ENCODE results near the gene PKNOX2.

The PKNOX2 gene

GRCh38 chr11:125263268-125263790 is 98.8 kb downstream of the PKNOX2 start:
- no peak for DNase-seq (ENCODE audit: low spot score)

GRCh38 chr11:125264100-125265022 is 99.8 kb downstream of the PKNOX2 start:
- DNase-seq (ENCODE audit: low spot score), result no peak

DNA sequence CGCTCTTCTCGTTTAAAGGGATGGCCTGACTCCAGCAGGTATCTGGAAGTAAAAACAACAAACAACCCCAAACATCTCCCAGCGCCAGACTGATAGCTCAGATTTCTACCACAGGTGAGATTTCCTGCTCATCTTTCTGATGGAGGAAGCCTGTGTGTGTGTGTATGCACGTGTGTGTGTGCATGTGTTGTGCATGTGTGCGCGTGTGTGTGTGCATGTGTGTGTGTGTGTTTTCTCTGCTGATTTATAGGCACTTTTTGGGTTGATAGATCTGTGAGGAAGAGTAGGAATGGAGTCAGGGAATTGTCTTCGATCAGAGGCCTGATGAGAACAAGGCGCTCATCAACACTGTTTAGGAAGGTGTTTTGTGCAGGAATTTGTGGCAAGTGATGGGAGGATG is 103.0 kb downstream of the PKNOX2 start:
- DNase-seq (ENCODE audit: low spot score), result no peak

- no peak for DNase-seq (ENCODE audit: low spot score)
These were observed 104.1 kb downstream of the PKNOX2 start for GRCh38 chr11:125268611-125269010.

GRCh38 chr11:125270106-125270505 is 105.6 kb downstream of the PKNOX2 start:
- DNase-seq (ENCODE audit: low spot score), result no peak

DNA sequence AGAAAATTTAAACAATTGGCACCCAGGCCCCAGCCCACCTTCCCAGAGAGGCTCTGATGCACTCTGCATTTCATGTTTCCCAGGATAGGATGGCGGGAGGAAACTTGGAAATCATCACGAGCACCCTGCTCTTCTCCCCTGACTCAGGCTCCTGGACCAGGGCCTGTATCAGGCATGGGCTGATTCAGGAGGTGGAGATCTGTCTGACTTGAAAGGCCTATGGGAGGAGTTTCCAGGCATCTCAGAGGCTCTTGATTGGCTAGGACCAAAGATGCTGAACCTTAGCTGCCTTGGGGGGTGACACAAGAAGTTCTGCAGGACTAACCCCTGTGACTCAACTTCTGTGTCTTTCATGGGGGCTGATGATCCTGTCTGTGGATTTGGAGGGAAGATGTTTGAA is 106.2 kb downstream of the PKNOX2 start:
- DNase-seq (ENCODE audit: low spot score), result no peak

- DNase-seq (ENCODE audit: low spot score), result no peak
These were observed 107.0 kb downstream of the PKNOX2 start for GRCh38 chr11:125271483-125272091.

- no peak for DNase-seq (ENCODE audit: low spot score)
These were observed 107.5 kb downstream of the PKNOX2 start for GRCh38 chr11:125272092-125272491.

GRCh38 chr11:125272821-125273220 is 108.3 kb downstream of the PKNOX2 start:
- DNase-seq (ENCODE audit: low spot score), result no peak

GRCh38 chr11:125273519-125274000 is 109.0 kb downstream of the PKNOX2 start:
- DNase-seq (ENCODE audit: low spot score), result no peak

GRCh38 chr11:125274309-125274708 is 109.8 kb downstream of the PKNOX2 start:
- DNase-seq (ENCODE audit: low spot score), result no peak

- DNase-seq (ENCODE audit: low spot score), result no peak
These were observed 110.2 kb downstream of the PKNOX2 start for GRCh38 chr11:125274774-125275173.

DNA sequence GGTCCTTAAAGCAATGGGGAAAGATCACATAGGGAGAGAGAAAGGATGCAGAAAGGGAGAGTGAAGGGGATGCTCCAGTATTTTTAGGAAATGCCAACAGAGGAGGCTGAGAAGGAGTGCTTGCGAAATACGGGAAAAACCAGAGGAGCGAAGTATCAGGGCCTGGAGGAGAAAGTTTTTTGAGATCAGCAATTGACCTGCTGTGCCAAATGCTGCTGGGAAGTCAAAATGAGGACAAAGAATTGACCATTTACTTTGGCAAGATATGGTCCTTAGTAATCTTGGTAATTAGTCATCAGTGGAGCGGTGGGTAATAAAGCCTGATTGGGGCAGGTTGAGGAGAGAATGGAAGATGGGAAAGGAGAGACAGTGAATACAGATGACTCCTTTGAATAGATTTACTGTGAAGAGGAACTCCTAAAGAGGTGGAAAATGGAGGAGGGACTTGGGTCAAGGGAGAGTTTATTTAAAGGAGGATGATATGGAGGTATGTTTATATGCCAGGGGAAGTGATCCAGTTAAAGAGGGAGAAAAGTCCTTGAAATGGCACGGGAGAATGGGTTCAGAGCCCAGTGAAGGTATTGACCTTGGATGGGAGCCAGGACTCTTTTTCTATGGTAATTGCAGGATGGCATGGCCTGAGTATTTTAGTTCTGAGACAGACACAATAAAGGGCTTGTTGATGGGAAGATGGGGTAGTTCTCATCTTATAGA is 111.5 kb downstream of the PKNOX2 start:
- DNase-seq (ENCODE audit: low spot score), result no peak

DNA sequence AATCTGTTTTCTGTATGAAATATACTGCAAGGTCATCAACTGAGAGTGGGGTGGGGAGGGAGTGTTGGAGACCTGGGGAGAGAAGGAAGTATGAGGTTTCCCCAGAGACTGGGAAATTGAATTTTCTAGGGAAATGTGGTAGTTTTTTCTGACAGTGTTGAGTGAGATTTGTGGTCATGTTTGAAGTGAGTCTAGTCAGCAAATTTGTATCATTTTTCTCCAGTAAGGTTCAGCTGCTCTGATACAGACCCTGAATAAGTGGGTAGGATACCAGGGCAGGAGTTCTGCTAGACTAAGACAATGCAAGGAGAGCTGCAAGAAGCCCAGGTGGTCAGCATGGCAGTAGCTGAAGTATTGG is 112.0 kb downstream of the PKNOX2 start:
- DNase-seq (ENCODE audit: low spot score), result no peak

DNA sequence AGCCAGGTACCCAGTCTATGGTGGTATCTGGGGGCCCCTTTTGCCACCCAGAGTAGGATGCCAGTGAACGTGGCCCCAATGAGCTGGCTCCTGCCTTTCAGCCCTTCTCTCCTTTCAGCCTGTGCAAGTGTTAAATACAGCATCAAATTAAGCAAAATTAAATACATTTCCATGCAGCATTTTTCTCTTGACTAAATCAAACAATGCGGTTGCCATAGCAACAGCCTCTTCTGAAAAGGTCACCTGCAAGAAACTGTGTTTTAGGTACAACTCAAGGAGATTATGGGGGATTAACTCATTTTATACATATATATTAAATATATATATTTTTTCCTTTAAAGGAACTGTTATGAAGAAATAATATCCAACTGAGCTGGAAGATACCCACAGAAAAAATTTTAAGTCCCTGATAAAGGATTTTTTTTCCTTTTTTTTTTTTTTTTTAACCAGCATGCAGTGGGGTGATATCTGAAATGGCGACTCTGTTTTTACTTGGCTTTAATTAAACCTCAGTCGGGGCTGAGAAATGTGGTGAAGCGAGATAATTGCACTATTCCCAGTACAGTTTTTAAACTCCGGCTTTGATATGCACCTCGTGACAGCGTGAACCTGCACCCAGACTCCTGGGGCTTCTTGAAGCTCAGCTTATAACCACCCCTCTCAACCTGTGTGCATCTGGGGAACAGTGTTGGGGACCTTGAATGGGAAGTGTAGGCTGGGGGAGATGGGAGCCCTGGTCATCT is 115.3 kb downstream of the PKNOX2 start:
- no peak for DNase-seq (ENCODE audit: low spot score)

GRCh38 chr11:125280646-125281045 is 116.1 kb downstream of the PKNOX2 start:
- no peak for DNase-seq (ENCODE audit: low spot score)

- no peak for DNase-seq (ENCODE audit: low spot score)
These were observed 117.5 kb downstream of the PKNOX2 start for GRCh38 chr11:125281831-125282595.

DNA sequence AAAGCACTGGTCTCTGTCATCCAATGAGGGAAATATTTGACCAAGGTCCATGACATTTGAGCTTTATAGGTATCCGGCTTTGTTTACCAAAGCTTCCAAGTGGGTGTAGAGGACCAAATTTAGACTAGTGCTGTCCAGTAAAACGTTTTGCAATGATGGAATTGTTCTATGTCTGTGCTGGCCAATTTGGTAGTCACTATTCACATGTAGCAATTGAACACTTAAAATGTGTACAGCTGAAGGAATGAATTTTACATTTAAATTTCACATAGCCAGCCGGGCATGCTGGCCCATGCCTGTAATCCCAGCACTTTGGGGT is 118.0 kb downstream of the PKNOX2 start:
- DNase-seq (ENCODE audit: low spot score), result no peak

GRCh38 chr11:125284245-125284850 is 119.8 kb downstream of the PKNOX2 start:
- no peak for DNase-seq (ENCODE audit: low spot score)

DNA sequence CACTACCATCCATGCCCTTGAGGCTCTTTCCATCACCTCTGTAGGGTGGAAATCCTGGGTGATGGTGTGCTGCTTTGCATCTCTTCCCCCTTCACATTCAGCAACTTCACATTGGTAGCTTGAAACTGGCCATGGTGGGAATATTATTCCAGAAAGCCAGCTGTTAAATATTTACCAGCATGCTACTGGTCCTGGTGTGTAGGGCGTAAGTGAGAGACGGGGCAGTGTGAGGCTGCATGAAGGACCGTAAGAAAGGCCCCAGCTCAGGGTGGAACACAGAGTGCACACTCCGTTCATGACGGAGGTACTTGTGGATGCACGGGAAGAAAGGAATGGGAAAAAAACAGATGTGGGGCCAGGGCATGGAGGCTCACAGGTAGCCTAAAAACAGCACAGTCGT is 121.3 kb downstream of the PKNOX2 start:
- DNase-seq (ENCODE audit: low spot score), result no peak

DNA sequence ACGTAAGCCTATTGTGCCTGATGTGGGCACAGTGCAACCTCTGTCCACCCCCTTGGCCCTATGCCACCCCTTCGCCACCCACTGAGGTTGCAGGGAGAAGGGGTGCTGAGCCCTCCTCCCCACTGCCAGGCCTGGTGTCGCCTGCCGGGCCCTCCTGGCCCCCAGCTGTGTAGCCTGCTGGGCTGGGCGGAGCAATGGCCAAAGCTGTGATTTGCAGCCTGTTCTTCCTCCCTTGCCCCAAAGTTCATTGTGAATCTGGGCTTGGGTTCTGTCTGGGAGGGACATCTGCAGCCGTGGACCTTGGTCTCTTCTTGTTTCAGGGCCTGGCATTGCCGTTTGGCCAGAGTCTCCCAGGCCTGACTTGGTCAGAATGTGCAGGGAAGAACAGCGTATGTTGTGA is 121.9 kb downstream of the PKNOX2 start:
- no peak for DNase-seq (ENCODE audit: low spot score)

Data from germinal center (tissue), 1 donor.